CD1c-positive myeloid dendritic cell (primary cell): ENCODE measurements around the gene SAP30BP.

Experiments used
- DNase-seq: peaks from one replicate; pipeline ENCODE4 v3.0.0-alpha.2; 2016; ENCODE audit errors: extremely low spot score

SAP30BP gene

DNA sequence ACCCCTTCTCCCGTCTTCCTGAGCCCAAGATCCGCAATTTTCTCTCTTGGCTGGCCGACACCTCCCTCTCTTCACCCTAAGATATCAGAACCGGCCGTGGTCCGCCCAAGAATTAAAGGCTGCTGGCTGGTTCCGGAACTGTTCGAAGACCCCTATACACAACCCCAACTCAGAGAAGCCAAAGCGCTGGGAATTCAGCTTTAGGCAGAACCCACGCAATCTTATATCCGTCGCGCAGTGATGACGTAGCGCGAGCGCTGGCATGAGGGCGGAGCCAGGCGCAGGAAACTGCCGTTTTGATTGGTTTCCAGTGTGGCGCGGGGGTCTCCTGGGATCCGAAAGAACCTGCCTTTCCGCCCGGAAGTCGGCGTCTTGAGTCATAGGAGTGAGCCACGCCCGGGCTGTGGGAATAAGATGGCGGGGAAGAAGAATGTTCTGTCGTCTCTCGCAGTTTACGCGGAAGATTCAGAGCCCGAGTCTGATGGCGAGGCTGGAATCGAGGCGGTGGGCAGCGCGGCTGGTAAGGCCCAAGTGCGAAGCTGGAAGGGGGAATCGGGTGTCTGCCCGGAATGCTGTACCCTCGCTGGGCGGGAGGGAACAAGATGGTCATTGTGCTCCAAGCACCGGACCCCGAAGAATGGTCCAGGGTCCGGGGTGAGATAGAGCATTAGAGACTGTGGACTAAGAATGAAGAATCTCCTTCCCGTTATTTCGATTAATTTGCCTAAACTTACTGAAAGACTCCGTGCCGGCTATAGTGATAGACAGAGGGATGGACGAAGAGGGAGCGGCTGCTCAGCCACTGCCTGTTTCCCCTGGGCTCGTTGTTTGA, at the start of gene SAP30BP, which contains the start of gene RECQL5:
TSS of gene SAP30BP (plus strand) at position 380 of the 832 bp plus-strand sequence. CDS start at position 415, 35 bp downstream.
TSS of gene RECQL5 (minus strand) at position 196 of the 832 bp plus-strand sequence. CDS start 597 bp downstream, outside the sequence.
- DNase-seq = peak; percentile 99

DNA sequence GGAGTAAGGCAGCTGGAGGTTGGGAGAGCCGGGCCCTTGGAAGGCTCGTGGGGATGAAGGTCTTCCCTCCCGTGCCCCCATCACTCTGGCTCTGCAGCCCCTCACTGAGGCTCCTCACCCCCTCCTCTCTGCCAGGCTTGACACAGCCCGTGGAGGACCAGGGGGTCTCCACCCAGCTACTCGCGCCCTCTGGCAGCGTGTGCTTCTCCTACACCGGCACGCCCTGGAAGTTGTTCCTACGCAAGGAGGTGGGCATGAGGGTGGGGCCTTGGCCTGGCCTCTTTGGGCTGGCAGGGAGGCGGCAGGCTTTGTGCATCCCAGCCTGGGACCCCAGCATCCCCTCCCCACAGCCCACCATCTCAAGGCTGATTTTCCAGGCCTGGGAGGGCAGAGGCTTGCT, 49.5 kb upstream of the SAP30BP start:
- DNase-seq = no peak

GRCh38 chr17:75619506-75620431, 47.4 kb upstream of the SAP30BP start:
- no peak for DNase-seq

- no peak for DNase-seq
Observed at GRCh38 chr17:75621489-75621888, 45.6 kb upstream of the SAP30BP start.

- no peak for DNase-seq
Observed at GRCh38 chr17:75622076-75622475, 45.1 kb upstream of the SAP30BP start.

DNA sequence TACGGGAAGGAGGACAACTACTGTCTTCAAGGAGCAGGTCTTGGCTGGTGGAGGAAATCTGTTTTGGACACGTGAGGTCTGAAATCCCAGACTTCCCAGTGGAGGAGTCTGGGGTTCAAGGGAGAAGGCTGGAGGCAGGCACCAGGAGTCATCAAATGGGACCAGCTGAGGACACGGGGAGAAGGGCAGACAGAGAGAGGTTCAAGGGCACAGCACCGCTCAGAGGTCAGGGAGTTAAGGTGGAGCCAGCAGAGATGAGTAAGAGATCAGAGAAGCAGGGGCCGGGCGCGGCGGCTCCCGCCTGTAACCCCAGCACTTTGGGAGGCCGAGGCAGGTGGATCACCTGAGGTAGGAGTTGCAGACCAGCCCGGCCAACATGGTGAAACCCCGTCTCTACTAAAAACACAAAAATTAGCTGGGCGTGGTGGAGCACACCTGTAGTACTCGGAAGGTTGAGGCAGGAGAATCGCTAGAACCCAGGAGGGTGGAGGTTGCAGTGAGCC, 44.3 kb upstream of the SAP30BP start:
- no peak for DNase-seq

- DNase-seq = no peak
Observed at GRCh38 chr17:75623386-75623785, 43.8 kb upstream of the SAP30BP start.

DNA sequence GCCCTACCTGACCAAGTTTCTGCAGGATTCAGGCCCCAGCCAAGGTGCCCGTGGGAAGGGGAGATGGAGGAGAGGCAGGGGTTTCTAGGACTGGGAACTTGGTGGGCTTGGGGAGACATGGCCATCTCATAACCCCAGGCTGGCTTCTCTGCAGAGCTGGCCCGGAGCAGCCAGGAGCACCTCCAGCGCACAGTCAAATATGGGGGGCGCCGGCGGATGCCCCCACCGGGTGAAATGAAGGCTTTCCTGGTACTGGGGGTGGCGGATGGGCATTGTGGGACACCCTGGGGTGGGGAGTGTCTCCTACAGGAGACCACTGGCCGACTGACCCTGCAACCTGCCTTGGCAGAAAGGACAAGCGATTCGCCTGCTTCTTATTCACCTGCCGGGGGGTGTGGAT, 43.1 kb upstream of the SAP30BP start:
- no peak for DNase-seq

DNA sequence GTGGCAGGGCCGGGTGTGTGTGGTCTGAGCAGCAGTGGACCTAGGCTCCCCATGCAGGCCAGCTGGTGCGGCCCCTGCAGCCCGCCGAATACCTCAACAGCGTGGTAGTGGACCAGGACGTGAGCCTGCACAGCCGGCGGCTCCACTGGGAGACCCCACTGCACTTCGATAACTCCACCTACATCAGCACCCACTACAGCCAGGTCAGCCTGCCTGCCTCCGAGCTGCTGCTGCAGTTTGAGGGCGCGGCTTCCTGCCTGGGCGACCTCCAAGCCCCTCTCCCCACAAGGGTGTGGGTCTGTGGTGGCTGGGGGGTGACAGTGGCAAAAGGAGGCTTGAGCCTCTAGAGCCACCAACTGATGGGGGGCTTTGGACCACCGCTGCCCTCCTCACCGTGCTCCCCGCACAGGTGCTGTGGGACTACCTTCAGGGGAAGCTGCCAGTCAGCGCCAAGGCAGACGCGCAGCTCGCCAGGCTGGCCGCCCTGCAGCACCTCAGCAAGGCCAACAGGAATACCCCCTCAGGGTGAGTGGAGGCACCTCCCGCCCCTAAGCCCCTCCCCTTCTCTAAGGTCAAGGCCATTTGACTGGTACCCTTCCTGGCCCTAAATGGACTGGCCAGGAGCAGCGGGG, 42.3 kb upstream of the SAP30BP start:
- DNase-seq = no peak

DNA sequence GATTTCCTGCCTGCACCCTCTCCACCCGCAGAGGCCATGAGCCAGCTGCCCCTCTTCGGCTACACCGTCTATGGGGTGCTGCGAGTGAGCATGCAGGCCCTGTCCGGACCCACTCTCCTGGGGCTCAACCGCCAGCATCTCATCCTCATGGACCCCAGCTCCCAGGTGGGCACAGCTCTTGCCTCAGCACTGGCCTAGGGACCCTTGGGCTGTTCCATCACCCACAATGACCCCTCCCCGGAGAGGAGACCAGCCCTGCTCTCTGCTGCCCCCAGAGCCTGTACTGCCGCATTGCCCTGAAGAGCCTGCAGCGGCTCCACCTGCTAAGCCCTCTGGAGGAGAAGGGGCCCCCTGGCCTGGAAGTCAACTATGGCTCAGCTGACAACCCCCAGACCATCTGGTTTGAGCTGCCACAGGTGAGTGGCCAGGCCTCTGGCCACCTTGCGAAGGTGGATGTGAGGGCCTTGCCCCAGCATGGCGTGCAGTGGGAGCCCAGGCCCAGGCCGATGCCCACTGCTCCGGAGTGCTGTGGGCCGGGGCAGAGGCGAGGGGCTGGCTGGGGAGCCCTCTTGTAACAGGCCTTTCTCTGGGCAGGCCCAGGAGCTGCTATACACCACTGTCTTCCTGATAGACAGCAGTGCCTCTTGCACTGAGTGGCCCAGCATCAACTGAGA, 41.2 kb upstream of the SAP30BP start:
- no peak for DNase-seq

DNA sequence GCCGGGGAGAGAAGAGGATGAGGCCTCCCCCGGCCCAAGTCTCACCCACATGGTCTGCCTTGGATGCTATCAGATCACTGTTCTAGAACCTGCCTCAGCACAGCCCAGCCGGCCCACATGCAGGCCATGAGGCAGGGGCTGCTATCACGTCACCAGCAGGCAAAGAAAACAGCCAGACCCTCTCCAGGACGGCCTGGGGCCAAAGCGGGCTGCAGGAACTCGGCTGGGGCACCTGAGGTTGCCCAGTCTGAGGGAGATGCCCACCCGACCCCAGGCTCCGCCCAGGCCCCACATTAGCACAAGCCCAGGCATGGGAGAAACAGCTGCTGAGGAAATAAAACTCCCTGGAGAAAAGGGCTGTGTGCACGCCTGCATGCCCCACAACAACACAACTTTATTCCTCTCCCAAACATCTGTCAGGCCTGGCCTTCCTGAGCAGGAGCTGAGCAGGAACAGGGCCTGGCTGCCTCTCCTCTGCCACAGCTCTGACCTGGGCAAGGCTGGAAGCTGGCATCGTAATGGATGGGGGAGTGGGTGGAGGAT, 40.6 kb upstream of the SAP30BP start:
- no peak for DNase-seq

- DNase-seq = no peak
Observed at GRCh38 chr17:75627094-75627493, 40.0 kb upstream of the SAP30BP start.

DNA sequence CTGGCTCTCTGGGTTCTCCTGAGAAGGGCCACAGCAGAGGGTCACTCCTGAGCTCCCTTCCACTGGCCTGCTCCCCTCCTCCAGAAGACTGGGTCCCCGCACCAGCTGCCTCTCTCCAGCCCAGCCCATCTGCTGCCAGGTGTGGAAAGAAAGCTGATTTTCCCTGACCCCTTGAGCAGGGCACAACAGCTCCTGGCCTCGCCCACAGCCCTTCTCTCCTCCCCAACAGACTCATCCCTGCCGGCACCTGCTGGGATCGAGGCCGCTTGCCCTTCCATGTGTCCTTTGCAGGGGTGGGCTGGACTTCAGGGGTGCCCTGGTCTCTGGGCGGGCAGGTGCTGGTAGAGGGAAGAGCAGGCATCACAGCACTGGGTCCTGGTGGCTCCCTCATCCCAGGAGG, 38.7 kb upstream of the SAP30BP start:
- no peak for DNase-seq

DNA sequence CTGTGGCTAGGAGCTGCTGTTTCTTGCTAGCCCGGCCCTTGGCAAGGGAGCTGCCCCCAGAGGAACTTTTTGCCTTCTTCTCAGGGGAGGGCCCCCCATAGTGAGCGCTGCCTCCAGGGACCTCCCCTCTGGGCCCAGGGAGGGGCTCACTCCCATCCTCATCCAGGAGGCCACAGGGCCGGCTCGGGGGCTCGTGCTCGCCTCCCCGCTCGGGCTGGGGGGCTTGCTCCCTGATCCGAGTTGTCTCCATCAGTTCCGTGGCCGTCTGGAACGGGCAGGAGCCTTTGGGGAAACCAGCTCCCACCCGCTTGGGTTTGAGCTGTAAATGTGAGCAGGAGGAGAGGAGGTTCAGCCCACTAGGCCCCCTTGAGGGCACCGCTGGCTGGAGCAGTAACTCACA, 38.0 kb upstream of the SAP30BP start:
- no peak for DNase-seq

- DNase-seq = no peak
Observed at GRCh38 chr17:75630071-75630917, 36.8 kb upstream of the SAP30BP start.

DNA sequence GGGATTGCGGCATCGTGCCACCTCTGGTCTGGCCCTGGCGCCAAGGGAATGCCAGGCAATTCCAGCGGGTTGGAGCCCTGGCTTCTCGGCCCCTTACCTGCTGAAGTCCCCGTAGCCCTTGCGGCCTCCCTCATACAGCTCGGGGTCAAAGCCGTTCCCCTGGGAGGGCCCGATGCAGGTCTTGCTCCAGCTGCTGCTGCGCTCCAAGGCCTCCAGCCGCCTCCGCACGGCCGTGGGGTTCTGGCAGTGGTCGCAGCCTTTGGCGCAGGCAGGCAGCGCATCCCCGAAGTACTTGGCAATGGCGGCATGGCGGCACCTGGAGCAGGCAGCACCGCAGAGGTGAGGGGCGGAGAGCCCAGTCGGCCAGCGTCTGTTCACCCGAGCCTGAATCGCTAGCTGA, 35.8 kb upstream of the SAP30BP start:
- no peak for DNase-seq

DNA sequence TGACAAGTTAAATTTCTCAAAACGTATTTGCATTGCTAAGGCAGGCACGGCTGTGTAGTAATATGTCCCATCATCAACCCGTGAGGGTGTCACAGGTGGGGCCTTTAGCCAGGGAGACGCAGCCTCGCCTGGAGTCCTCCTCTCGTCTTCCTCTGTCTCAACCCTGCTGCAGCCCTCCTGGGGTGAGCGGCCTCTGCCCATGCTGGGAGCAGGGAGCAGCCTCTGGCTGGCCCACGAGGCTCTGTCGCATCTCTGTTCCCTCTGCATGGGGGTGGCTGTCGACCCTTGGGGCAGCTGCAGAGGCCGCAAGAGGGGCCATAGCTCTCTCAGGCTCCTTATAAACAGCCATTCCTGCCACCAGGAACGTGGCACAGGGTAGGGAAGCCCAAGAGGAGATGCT, 34.7 kb upstream of the SAP30BP start:
- DNase-seq = no peak

DNA sequence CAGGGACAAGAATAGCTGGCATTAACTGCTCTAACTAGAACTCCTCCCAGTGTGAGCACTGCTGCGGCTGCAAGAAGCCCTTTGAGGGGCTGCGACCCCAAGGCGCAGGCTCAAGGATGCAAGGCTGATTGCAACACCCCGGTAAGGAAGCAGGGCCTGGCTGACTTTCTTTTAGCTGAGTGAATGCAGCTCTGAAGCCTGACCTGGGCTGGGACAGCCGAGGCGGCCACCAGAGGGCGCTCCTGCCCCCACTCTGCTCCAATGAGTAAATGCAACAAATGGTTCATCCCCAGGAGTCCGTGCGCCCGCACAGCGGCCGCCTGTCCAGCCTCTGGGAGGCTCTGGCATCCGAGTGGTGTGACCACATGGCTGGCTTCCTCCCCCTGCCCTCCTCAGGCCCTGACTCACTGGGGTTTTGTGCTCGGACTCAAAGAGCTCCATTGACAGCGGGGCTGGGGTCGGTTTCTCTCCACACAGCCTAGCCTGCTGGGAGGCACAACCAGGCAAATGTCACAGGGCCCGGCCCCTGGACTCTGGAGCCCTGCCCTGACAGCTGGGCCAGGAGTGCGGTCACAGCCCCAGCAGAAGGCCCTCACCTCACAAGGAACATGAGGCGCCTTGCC, 34.2 kb upstream of the SAP30BP start, which contains the start of gene SMIM5:
TSS of gene SMIM5 (plus strand) at position 572 of the 623 bp plus-strand sequence. CDS start 6,768 bp downstream, outside the sequence.
- DNase-seq = peak; percentile 80
